ENCODE results near the gene TIGD2.

Gene TIGD2

DNA sequence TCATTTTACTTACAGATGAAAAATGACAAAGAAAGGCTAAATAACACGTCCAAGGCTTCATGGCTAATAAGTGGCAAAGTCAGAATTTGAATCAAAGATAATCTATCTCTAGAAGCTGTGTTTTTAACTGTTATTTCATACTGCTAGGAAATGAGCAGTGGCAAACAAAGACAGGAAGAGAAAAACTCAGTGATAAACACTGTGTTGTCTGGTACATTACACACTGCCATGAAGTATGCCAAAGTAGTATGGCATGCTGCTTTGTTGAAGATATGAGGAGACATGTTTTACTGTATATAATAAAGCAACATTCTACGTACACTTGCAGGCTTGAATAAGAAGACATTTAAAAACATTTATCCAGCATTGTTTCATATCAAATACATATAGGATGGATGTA, 49.5 kb downstream of the TIGD2 start:
- in situ Hi-C loops (cut with HindIII; ENCODE audit: low sequenced_read_pairs), result no loop called here

DNA sequence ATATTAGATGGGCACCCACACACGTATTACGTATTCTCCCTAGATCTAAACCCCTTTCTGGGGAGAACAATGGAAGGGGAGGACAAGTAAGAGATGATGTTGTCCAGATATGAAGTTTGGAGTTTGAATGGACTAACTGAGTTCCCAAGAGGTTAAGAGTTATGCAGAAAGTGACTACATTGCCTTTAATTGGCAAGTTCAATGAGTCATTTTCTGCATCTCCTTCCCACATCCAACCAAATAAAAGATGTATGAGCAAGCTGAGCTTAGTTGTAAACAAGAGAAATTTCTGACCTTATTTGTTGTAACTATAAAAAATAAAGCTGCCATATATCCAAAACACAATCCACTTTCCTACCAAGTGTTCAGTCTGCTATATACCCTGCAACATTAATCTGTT, 50.5 kb downstream of the TIGD2 start:
- in situ Hi-C loops (cut with HindIII; ENCODE audit: low sequenced_read_pairs), result no loop called here

DNA sequence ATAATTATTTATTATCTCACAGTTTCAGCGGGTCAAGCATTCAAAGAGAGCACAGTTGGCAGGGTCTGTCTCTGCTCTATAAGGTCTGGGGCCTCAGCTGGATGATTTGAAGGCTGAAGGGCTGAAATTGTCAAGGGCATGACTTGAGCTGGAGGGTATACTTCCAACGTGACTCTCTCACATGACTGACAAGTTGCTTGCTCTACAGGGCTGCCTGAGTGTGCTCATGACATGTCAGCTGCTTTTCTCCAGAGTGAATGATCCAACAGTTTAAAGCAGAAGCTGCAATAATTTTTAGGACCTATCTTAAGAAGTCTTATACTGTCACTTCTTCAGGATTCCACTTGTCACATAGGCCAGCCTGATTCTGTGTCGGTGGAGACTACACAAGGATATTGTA, 51.2 kb downstream of the TIGD2 start:
- in situ Hi-C loops (cut with HindIII; ENCODE audit: low sequenced_read_pairs), result no loop called here

DNA sequence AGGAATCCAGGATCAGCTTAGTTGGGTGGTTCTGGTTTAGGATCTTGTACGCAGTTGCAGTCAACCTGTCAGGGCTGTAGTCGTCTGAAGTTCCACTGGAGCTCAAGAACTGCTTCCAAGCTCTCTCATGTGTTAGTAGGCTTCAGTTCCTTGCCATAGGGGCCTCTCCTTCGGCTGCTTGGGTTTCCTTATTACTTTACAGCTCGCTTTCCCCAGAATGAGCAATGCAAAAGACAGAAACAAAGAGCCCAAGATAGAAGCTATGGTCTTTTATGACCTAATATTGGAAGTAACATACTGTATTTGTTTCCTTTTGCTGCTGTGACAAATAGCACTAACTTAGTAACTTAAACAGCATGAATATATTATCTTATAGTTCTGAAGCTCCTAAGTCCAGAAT, 51.7 kb downstream of the TIGD2 start:
- in situ Hi-C loops (cut with HindIII; ENCODE audit: low sequenced_read_pairs), result no loop called here

DNA sequence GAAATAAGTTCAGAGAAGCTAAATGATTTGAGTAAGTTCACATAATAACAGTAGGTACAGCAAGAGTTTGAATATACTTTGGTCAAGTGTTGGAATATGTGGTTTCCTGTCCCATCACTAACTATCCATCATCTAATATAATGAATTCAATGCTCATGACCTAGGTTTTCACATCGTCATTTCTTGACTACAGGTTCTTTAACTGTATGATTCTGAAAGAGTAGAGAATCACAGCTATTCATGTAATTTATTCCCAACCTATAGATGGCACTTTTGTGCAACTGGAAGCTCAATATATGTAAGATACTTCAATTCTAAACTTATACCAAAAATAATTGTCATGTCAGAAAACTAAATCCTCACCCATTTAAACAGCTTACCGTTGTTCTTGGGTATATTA, 53.1 kb downstream of the TIGD2 start:
- in situ Hi-C loops (cut with HindIII; ENCODE audit: low sequenced_read_pairs), result no loop called here

All from DLD1 (cell line).